ENCODE results near the gene AMOTL1. TPM values are rescaled to one million over a fixed set of nuclear protein-coding genes. Genes with fewer than 3 reads are reported as not detected.

AMOTL1 gene
- total and polyA plus RNA-seq, 3 experiments from 2014 or later = 0.12 to 0.78 (median 0.50) TPM

DNA sequence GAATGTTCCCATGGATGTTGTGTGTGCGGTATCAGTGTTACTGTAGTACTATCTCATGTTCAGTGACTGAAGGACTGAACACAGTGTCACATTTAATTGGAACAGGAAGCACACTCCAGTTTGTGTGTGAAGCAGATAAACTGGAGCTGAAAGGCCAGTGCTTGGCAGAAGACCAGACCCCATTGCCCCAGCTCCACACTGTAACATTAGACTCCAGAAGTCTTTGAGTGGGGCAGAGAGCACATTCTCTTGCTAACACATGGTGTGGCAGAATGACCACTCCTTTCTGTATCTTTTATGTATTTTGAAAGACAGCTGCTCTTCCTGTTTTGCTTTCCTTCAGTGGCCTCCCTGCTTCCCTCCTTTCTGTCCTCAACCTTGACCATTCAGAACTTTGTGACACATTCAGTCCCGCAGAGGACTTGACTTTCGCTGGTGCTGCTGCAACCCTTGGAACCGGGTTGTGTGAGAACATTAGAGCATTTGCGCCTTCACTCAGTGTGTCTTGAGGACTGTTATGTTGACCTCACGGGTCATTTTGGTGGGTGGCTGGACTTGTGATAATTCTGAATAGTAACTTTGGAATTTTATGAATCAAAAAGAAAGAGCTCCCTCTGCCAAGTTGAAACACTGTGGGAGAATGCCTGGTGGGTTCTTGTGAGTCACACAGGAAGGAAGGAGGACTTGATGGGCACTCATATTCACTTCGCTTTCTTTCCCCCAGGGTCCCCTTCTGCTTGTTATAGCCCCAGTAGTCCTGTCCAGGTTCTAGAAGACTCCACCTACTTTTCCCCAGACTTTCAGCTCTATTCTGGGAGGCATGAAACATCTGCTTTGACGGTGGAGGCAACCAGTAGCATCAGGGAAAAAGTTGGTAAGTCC, 26.4 kb downstream of the AMOTL1 start:
- no peaks in the 10 kb centered on the region for H3K4me1 Mint-ChIP-seq
- Histone ChIP-seq H3K4me1 (ENCODE audit: insufficient read depth, low read length) (no peaks in the 10 kb centered on the region), H3K9me3 (ENCODE audit: low read length) (no peaks in the 10 kb centered on the region), H3K36me3 (ENCODE audit: insufficient read depth, low read length) (no peaks in the 10 kb centered on the region), H3K27ac (ENCODE audit: low read depth, low read length) (no peak overlapping the region), H3K27me3 (ENCODE audit: insufficient read depth, low read length, poor library complexity, severe bottlenecking) (no peaks in the 10 kb centered on the region), H3K4me3 (ENCODE audit: low read length) (no peak overlapping the region)
- DNase-seq = no peak
- no peak overlapping the region for H3K4me3 Mint-ChIP-seq
- no peak overlapping the region for H3K27ac Mint-ChIP-seq
- peaks cover 0 to 13% of the 10 kb centered on the region in 2 donors for H3K27me3 Mint-ChIP-seq
- H3K9me3 Mint-ChIP-seq = no peaks in the 10 kb centered on the region
- no peaks in the 10 kb centered on the region for H3K36me3 Mint-ChIP-seq
- POLR2A ChIA-PET = no interaction called here
- CTCF ChIA-PET = no interaction called here

DNA sequence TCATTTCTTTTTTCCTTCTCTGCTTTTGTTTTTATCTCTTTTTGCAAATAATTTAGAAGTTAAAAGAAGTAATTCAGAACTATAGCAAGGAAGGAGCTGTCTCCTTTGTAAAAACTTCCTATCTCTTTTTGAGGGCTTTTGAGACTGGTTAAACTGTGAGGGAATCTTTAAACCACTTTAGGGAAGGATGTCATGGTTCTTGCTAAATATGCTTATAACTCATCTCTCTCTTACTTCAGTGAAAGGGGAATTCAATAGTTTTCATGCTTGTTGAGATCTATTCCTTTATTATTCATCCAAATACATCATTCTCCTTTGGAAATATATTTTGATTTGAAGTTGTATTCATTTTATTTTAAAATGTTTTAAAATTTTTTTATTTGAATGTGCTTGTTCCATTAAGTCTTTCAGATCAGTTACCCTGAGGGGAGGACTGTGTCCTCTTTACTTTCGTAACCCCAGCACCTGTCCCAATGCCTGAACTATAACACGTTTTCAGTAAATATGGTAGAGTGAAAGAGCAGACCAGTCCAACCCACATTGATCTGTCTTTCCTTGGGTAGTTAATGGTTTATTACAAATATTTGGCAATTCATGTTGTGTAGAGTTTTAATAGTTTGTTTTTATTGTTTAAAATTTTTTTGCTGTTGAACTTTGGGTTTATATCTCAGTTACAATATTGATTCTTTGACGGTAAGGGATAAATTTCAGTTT, 27.5 kb downstream of the AMOTL1 start:
- Mint-ChIP-seq H3K27me3 (peaks cover 0 to 5% of the 10 kb centered on the region in 2 donors), H3K4me1 (no peaks in the 10 kb centered on the region), H3K27ac (no peak overlapping the region), H3K4me3 (no peak overlapping the region), H3K9me3 (no peaks in the 10 kb centered on the region), H3K36me3 (no peaks in the 10 kb centered on the region)
- Histone ChIP-seq H3K4me1 (ENCODE audit: insufficient read depth, low read length) (no peaks in the 10 kb centered on the region), H3K9me3 (ENCODE audit: low read length) (no peaks in the 10 kb centered on the region), H3K4me3 (ENCODE audit: low read length) (no peak overlapping the region), H3K27me3 (ENCODE audit: insufficient read depth, low read length, poor library complexity, severe bottlenecking) (no peaks in the 10 kb centered on the region), H3K36me3 (ENCODE audit: insufficient read depth, low read length) (no peaks in the 10 kb centered on the region), H3K27ac (ENCODE audit: low read depth, low read length) (no peak overlapping the region)
- no peak for DNase-seq
- ChIA-PET CTCF (no interaction called here), POLR2A (no interaction called here)

DNA sequence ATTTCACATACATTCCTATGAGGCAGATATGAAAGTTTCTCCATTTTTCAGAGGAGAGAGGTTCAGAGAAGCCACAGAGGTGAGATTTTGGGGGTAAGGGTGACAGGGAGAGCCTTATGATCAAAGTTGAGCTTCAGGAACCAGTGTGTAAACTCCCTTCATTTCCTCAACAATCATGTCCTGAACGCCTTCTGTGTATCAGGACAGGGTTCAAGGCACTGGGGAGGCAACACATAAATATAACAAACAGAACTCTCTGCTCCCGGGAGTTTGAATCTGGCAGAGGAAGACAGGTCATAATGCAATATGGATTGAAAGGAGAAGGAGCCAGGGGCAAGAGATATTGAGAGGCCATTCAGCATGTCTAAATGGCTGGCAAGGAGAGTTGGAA, 28.0 kb downstream of the AMOTL1 start:
- no peaks in the 10 kb centered on the region for H3K4me1 ChIP-seq (ENCODE audit: insufficient read depth, low read length)
- no peak overlapping the region for H3K27ac ChIP-seq (ENCODE audit: low read depth, low read length)
- H3K9me3 ChIP-seq (ENCODE audit: low read length) = no peaks in the 10 kb centered on the region
- no peak overlapping the region for H3K4me3 Mint-ChIP-seq
- H3K27me3 Mint-ChIP-seq = peaks cover 1 to 7% of the 10 kb centered on the region in 2 donors
- ChIA-PET CTCF (no interaction called here), POLR2A (no interaction called here)
- H3K36me3 ChIP-seq (ENCODE audit: insufficient read depth, low read length) = no peaks in the 10 kb centered on the region
- H3K27ac Mint-ChIP-seq = no peak overlapping the region
- no peaks in the 10 kb centered on the region for H3K4me1 Mint-ChIP-seq
- H3K9me3 Mint-ChIP-seq = no peaks in the 10 kb centered on the region
- H3K27me3 ChIP-seq (ENCODE audit: insufficient read depth, low read length, poor library complexity, severe bottlenecking) = no peaks in the 10 kb centered on the region
- no peak for DNase-seq
- no peak overlapping the region for H3K4me3 ChIP-seq (ENCODE audit: low read length)
- no peaks in the 10 kb centered on the region for H3K36me3 Mint-ChIP-seq

DNA sequence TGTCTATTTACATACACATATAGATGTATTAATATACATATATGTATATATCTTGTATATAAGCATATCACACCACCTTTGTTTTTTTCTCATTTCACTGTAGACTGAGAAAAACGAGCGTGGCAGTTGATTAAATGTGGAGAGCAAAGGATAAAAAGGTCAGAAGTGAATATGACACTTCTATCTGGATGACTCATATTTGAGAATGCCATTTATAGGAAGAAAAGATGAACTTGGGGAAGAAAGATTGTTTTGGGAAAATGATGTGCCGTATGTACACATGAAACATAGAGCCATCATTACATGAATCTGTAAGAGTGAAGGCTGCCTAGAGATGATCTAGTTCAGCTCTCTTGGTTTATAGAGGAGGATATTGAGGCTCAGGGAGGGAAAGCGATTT, 28.7 kb downstream of the AMOTL1 start:
- DNase-seq = no peak
- no peaks in the 10 kb centered on the region for H3K9me3 ChIP-seq (ENCODE audit: low read length)
- ChIA-PET CTCF (no interaction called here), POLR2A (no interaction called here)
- Mint-ChIP-seq H3K9me3 (no peaks in the 10 kb centered on the region), H3K27me3 (peaks cover 2 to 8% of the 10 kb centered on the region in 2 donors), H3K4me1 (no peaks in the 10 kb centered on the region), H3K36me3 (no peaks in the 10 kb centered on the region), H3K4me3 (no peak overlapping the region), H3K27ac (no peak overlapping the region)
- no peaks in the 10 kb centered on the region for H3K4me1 ChIP-seq (ENCODE audit: insufficient read depth, low read length)
- no peak overlapping the region for H3K4me3 ChIP-seq (ENCODE audit: low read length)
- no peaks in the 10 kb centered on the region for H3K27me3 ChIP-seq (ENCODE audit: insufficient read depth, low read length, poor library complexity, severe bottlenecking)
- H3K27ac ChIP-seq (ENCODE audit: low read depth, low read length) = no peak overlapping the region
- H3K36me3 ChIP-seq (ENCODE audit: insufficient read depth, low read length) = no peaks in the 10 kb centered on the region

DNA sequence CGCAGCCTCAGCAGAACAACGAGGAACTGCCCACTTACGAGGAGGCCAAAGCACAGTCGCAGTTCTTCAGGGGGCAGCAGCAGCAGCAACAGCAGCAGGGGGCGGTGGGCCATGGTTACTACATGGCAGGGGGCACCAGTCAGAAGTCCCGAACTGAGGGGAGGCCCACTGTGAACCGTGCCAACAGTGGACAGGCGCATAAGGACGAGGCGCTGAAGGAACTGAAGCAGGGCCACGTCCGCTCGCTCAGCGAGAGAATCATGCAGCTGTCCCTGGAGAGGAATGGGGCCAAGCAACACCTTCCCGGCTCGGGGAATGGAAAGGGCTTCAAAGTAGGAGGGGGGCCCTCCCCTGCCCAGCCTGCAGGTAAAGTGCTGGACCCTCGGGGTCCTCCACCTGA, 31.6 kb downstream of the AMOTL1 start:
- no peak for DNase-seq
- no peaks in the 10 kb centered on the region for H3K9me3 Mint-ChIP-seq
- POLR2A ChIA-PET = no interaction called here

DNA sequence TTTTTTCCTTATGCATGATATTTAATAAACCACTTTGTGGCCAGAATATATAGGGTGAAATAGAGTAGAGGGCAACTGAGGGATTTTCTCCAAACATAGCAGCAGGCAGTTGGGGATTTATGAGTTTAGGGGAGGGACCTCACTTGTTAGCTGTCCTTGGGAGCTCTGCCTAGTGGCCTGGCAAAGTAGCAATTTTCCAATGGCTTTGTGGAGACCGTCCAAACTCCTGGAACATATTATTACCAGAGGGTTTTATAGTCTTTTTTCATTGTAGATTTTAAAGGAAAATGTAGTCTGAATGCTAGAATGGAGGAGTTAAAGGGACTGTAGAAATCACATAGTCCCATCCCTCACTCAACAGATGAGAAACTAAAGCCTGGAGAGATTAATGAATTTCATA, 32.3 kb downstream of the AMOTL1 start:
- DNase-seq = no peak
- H3K4me3 ChIP-seq (ENCODE audit: low read length) = no peak overlapping the region
- POLR2A ChIA-PET = no interaction called here
- Mint-ChIP-seq H3K4me1 (no peaks in the 10 kb centered on the region), H3K27ac (no peak overlapping the region), H3K9me3 (no peaks in the 10 kb centered on the region), H3K27me3 (peaks cover 3 to 4% of the 10 kb centered on the region in 2 donors), H3K4me3 (no peak overlapping the region), H3K36me3 (no peaks in the 10 kb centered on the region)
- H3K4me1 ChIP-seq (ENCODE audit: insufficient read depth, low read length) = no peaks in the 10 kb centered on the region
- no peaks in the 10 kb centered on the region for H3K9me3 ChIP-seq (ENCODE audit: low read length)
- no peaks in the 10 kb centered on the region for H3K27me3 ChIP-seq (ENCODE audit: insufficient read depth, low read length, poor library complexity, severe bottlenecking)
- no peak overlapping the region for H3K27ac ChIP-seq (ENCODE audit: low read depth, low read length)
- no peaks in the 10 kb centered on the region for H3K36me3 ChIP-seq (ENCODE audit: insufficient read depth, low read length)
- CTCF ChIA-PET = no interaction called here

More for the DNA sequence above, 31.6 kb downstream of the AMOTL1 start:
- Histone ChIP-seq H3K36me3 (ENCODE audit: insufficient read depth, low read length) (no peaks in the 10 kb centered on the region), H3K9me3 (ENCODE audit: low read length) (no peaks in the 10 kb centered on the region), H3K27ac (ENCODE audit: low read depth, low read length) (no peak overlapping the region), H3K4me1 (ENCODE audit: insufficient read depth, low read length) (no peaks in the 10 kb centered on the region), H3K27me3 (ENCODE audit: insufficient read depth, low read length, poor library complexity, severe bottlenecking) (no peaks in the 10 kb centered on the region), H3K4me3 (ENCODE audit: low read length) (no peak overlapping the region)
- CTCF ChIA-PET = no interaction called here
- H3K27me3 Mint-ChIP-seq = peaks cover 2 to 4% of the 10 kb centered on the region in 2 donors
- H3K27ac Mint-ChIP-seq = no peak overlapping the region
- no peaks in the 10 kb centered on the region for H3K4me1 Mint-ChIP-seq
- no peak overlapping the region for H3K4me3 Mint-ChIP-seq
- H3K36me3 Mint-ChIP-seq = no peaks in the 10 kb centered on the region

DNA sequence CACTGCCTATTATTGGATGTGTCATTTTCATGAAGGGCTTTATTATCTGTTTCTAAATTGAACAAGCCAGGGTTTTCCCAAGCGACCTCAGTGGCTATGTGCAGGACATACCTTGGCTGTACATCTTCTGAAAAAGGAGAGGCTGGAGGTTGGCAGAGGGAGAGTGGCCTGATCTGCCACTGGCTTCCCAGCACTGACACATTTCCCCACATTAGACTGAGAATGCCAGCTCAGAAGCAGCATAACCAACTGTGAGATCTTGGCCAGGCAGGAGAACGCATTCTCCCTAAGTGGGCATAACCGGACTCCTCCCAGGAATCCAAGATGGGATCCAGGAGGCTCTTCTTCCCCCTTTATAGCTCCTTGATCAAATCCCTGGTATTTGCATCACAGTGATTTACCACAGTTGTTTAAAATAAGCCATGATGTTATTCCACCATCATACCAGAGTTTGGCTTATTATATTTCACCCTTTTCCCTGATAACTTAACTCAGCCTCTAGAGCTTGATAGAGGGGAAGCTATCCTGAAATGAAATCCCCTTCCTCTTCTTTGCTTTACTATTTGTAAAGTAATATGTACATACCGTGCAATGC, 33.8 kb downstream of the AMOTL1 start:
- Histone ChIP-seq H3K4me3 (ENCODE audit: low read length) (no peak overlapping the region), H3K9me3 (ENCODE audit: low read length) (no peaks in the 10 kb centered on the region), H3K27ac (ENCODE audit: low read depth, low read length) (no peak overlapping the region), H3K4me1 (ENCODE audit: insufficient read depth, low read length) (no peaks in the 10 kb centered on the region), H3K36me3 (ENCODE audit: insufficient read depth, low read length) (no peaks in the 10 kb centered on the region), H3K27me3 (ENCODE audit: insufficient read depth, low read length, poor library complexity, severe bottlenecking) (no peaks in the 10 kb centered on the region)
- H3K27me3 Mint-ChIP-seq = peaks cover 3 to 13% of the 10 kb centered on the region in 2 donors
- H3K36me3 Mint-ChIP-seq = no peaks in the 10 kb centered on the region
- ChIA-PET CTCF (no interaction called here), POLR2A (no interaction called here)
- H3K4me1 Mint-ChIP-seq = no peaks in the 10 kb centered on the region
- no peak for DNase-seq
- no peak overlapping the region for H3K27ac Mint-ChIP-seq
- no peaks in the 10 kb centered on the region for H3K9me3 Mint-ChIP-seq
- H3K4me3 Mint-ChIP-seq = no peak overlapping the region

DNA sequence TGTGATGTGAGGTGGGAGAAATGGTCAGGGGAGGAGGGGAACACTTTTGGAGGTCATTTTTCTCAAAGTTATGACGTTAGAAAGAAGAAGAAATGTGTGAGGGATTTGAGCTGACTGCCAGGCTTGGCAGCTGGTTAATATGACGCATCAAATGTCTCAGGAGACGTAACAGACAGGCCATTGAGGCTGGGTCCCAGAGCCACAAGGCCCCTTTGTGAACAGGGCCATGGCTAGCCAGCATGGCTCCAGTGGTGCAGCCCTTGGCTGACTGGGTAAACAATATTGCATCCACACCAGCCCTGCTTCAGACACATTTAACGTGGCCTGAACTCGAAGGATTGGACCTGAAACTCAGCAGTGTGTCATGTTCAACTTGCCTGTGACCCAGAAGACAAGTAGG, 34.3 kb downstream of the AMOTL1 start:
- ChIA-PET POLR2A (no interaction called here), CTCF (no interaction called here)

More for the DNA sequence above, 34.3 kb downstream of the AMOTL1 start:
- Mint-ChIP-seq H3K27me3 (peaks cover 3 to 13% of the 10 kb centered on the region in 2 donors), H3K9me3 (no peaks in the 10 kb centered on the region), H3K4me3 (no peak overlapping the region), H3K4me1 (no peaks in the 10 kb centered on the region), H3K36me3 (no peaks in the 10 kb centered on the region), H3K27ac (peak overlapping the region in 1 of 8 donors; percentile 0)
- no peak overlapping the region for H3K4me3 ChIP-seq (ENCODE audit: low read length)
- H3K4me1 ChIP-seq (ENCODE audit: insufficient read depth, low read length) = no peaks in the 10 kb centered on the region
- no peak overlapping the region for H3K27ac ChIP-seq (ENCODE audit: low read depth, low read length)
- no peaks in the 10 kb centered on the region for H3K9me3 ChIP-seq (ENCODE audit: low read length)
- no peaks in the 10 kb centered on the region for H3K27me3 ChIP-seq (ENCODE audit: insufficient read depth, low read length, poor library complexity, severe bottlenecking)
- no peaks in the 10 kb centered on the region for H3K36me3 ChIP-seq (ENCODE audit: insufficient read depth, low read length)
- no peak for DNase-seq
